HG03097 (cell line): ENCODE data around the gene ATP2C1.
"Not testable (repeated sequence)": the region's sequence is repeated elsewhere in the genome, so short reads cannot be mapped to it uniquely, and the experiment has no call there.

Experiments used
- ATAC-seq: cut with Tn5 transposase; IDR thresholded peaks from one replicate; pipeline ENCODE4 v1.9.1; 2021; ENCODE audit not compliant: unreplicated experiment, low FRiP score

The ATP2C1 gene

GRCh38 chr3:131031660-131032059 lies 137.8 kb downstream of the ATP2C1 start:
- no peak for ATAC-seq

DNA sequence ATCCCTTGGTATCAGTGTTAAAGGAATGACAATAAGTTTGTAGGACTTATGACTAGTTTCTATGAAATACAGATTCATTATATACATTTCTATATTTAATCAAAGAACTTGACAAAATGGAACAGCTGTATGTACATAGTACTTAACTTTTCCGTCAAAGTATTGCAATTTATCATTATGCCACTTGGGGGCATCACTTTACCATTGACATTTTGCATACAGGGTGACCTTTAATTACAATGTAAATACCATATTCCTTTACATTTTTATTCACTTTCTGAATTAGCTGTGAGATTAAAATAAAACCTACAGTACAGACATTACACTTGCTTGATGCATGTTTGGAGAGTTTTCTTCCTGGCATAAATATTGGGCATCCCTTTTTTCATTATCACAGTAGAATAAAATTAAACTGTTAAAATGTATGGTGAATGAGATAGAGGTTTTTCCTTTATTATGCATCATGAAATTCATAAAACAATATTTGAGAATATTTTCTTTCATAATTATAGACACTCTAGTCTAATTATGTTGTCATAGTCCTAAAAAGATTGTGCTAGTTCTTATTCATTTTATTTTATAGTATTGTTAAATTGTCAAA lies 139.7 kb downstream of the ATP2C1 start:
- no peak for ATAC-seq

DNA sequence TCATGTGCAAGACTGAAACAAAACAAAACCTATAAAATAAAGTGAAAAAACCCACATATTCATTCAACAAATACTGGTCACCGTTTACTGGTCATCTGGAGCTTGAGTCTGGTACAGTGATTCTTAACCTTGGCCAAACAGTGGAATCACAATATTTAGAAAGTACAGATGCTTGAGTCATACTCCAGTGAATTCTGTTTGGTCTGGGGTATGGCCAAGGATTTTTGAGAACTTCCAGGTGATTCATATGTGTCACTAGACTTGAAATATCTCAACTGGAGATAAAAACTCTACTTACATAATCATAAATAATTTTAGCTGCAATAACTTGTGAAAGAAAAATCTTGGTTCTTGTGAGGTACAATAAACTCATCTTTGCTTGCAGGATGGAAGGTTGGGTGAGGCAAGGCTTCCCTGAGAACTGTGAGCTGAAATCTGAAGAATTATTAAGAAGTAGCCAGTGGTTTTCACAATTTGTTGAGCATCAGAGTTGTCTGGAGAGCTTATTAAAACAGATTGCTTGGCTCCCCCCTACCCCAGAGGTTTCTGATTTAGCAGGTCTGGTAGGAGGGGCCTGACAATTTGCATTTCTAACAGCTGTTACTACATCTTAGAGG lies 142.4 kb downstream of the ATP2C1 start:
- no peak for ATAC-seq

GRCh38 chr3:131036986-131037385 lies 143.1 kb downstream of the ATP2C1 start:
- no peak for ATAC-seq

DNA sequence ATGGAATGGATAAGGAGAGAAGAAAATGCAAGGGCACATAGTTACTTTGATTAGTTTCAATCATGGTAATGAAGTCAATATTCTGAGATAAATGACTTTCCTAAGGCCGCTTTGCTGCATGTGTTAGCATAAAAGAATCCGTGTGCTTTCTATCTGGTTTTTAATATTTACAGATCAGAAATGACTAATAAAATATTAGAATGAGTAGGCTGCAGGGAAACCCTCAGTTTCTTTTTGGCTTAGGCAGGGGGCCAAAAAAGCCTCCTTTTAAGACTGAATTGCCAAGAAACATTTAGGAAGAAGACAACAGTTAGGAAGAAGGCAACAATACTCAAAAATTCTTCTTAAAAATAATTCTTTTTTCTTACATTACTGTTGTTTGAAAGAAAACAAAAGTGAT lies 144.4 kb downstream of the ATP2C1 start:
- no peak for ATAC-seq

GRCh38 chr3:131042271-131042985 lies 148.5 kb downstream of the ATP2C1 start:
- not testable (repeated sequence) for ATAC-seq

- ATAC-seq: no peak
Observed at GRCh38 chr3:131047582-131047981, 153.7 kb downstream of the ATP2C1 start.

DNA sequence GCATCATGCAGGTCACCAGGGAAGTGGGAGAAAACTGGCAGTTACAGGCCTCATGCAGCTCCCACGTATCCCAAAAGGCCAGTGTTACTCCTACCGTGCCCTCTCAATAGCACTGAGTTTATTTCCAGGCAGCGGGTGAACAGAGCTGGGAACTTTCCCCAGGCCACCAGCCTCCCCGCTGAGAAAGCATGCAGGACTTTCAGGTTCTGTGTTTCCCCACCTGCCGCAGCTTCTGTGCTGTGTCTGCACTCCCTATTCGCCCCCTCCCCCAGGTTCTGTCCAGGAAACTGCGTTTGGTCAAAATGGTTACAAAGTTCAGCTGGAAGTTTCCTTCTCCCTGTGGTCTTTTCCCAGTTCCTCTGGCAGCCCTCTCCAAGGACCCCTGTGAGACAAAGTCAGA lies 154.1 kb downstream of the ATP2C1 start:
- ATAC-seq: no peak

DNA sequence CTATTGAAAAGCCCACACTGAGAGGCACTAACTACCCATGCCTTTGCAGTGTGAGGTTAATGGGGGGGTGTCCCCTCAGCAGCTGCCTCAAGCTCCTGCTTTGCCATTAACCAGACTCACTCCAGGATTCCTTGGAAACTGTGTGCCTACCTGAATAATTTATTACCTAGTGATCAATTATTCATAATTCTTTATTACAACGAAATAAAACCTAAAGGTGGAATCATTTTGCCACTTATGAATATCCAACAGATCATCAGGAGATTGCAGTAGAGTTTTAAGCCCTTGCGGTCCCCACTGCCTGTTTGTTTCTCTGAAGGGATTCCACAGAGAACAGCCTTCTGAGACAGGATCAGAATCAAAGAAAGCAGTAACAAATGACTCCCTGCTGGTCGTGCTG lies 156.1 kb downstream of the ATP2C1 start:
- no peak for ATAC-seq

GRCh38 chr3:131053043-131053859 lies 159.4 kb downstream of the ATP2C1 start:
- no peak for ATAC-seq
